22Rv1 (cell line): ENCODE measurements around the gene LYPD3.

Experiments used
- ZFX ChIP-seq: fragments of 450-650 bp; IDR thresholded peaks from 2 replicates; pipeline ENCODE4 v1.6.1; 2017; ENCODE audit warnings: antibody characterized with exemption, borderline replicate concordance
- TF ChIP-seq, protein P1 (sequence below): fragments of 450-650 bp; IDR thresholded peaks from 2 replicates; pipeline ENCODE4 v1.5.1; 2017; ENCODE audit warnings: mild to moderate bottlenecking

- TF ChIP-seq, protein P1, sequence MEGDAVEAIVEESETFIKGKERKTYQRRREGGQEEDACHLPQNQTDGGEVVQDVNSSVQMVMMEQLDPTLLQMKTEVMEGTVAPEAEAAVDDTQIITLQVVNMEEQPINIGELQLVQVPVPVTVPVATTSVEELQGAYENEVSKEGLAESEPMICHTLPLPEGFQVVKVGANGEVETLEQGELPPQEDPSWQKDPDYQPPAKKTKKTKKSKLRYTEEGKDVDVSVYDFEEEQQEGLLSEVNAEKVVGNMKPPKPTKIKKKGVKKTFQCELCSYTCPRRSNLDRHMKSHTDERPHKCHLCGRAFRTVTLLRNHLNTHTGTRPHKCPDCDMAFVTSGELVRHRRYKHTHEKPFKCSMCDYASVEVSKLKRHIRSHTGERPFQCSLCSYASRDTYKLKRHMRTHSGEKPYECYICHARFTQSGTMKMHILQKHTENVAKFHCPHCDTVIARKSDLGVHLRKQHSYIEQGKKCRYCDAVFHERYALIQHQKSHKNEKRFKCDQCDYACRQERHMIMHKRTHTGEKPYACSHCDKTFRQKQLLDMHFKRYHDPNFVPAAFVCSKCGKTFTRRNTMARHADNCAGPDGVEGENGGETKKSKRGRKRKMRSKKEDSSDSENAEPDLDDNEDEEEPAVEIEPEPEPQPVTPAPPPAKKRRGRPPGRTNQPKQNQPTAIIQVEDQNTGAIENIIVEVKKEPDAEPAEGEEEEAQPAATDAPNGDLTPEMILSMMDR, result no peak
- no peak for TF ChIP-seq ZFX
These were observed 53.0 kb downstream of the LYPD3 start for GRCh38 chr19:43412441-43412840.
